SK-N-SH (cell line): Measurements from ENCODE around the gene MYO9A. TPM values are rescaled to one million over a fixed set of nuclear protein-coding genes. Genes with fewer than 3 reads are reported as not detected.

Source experiments
- CTCF ChIA-PET: fragments of 300-600, 350-600 bp; formaldehyde crosslinking; extraction: SDS; loops from one replicate; lab custom pipeline; 2021; lab: Yijun Ruan, JAX
- POLR2A ChIA-PET: fragments of 350-600 bp; sonication (Branson Sonifier 250); formaldehyde crosslinking; extraction: SDS; loops from one replicate; lab custom pipeline; 2020; ENCODE audit warnings: antibody characterized with exemption, inconsistent platforms; lab: Yijun Ruan, JAX
- DNase-seq: peaks from one replicate; pipeline ENCODE4 v3.0.0; 2012
- H2AFZ ChIP-seq: fragments of 200-600 bp; sonication (generic); 2 replicates; pipeline ENCODE4 v1.8.1; 2016; ENCODE audit warnings: antibody characterized with exemption, mild to moderate bottlenecking, low read depth
- H3F3A ChIP-seq: fragments of 200-600 bp; sonication (generic); replicated peaks from 2 replicates; pipeline ENCODE3; 2016; ENCODE audit warnings: antibody characterized with exemption, mild to moderate bottlenecking; ENCODE audit not compliant: insufficient read depth
- H3K27ac ChIP-seq, 2 experiments: fragments of 200-500 bp in 1 of 2; fragments of 200-600 bp in 1 of 2; sonication (Bioruptor generic) in 1 of 2; sonication (generic), shearing (Covaris generic) in 1 of 2; 2 replicates each; pipeline versions ENCODE4 v1.5.1 to v1.6.1; 2014 to 2016; ENCODE audit warnings: low read depth in 2 of 2, inconsistent platforms in 1 of 2, low read length in 1 of 2, mild to moderate bottlenecking in 1 of 2, mixed read lengths in 1 of 2
- H3K27me3 ChIP-seq: fragments of 200-600 bp; sonication (generic), shearing (Covaris generic); 2 replicates; pipeline ENCODE4 v1.6.1; 2016; ENCODE audit warnings: mixed run types; ENCODE audit not compliant: insufficient read depth
- H3K36me3 ChIP-seq, 2 experiments: fragments of 200-500 bp in 1 of 2; fragments of 200-600 bp in 1 of 2; sonication (Bioruptor generic) in 1 of 2; sonication (generic) in 1 of 2; replicated peaks in 1 of 2; 2 replicates each; pipeline versions ENCODE3 to v1.5.1; 2014 to 2016; ENCODE audit warnings: low read length in 1 of 2, mild to moderate bottlenecking in 1 of 2; ENCODE audit not compliant: insufficient read depth in 2 of 2, control insufficient read depth in 1 of 2
- H3K4me1 ChIP-seq, 2 experiments: fragments of 200-500 bp in 1 of 2; fragments of 200-600 bp in 1 of 2; sonication (Bioruptor generic) in 1 of 2; sonication (generic), shearing (Covaris generic) in 1 of 2; 2 replicates each; pipeline versions ENCODE4 v1.5.1 to v1.6.1; 2014 to 2016; ENCODE audit warnings: low read depth in 1 of 2, low read length in 1 of 2, mixed run types in 1 of 2; ENCODE audit not compliant: insufficient read depth in 2 of 2, control insufficient read depth in 1 of 2
- H3K4me2 ChIP-seq: fragments of 200-600 bp; sonication (generic), shearing (Covaris generic); 2 replicates; pipeline ENCODE4 v1.6.1; 2017; ENCODE audit warnings: mixed run types
- H3K4me3 ChIP-seq, 2 experiments: fragments of 200-500 bp in 1 of 2; fragments of 200-600 bp in 1 of 2; sonication (Bioruptor generic) in 1 of 2; sonication (generic), shearing (Covaris generic) in 1 of 2; 2 replicates each; pipeline versions ENCODE4 v1.5.1 to v1.8.1; 2014 to 2016; ENCODE audit warnings: low read depth in 2 of 2, inconsistent platforms in 1 of 2, low read length in 1 of 2, mild to moderate bottlenecking in 1 of 2, mixed read lengths in 1 of 2, moderate library complexity in 1 of 2
- H3K79me2 ChIP-seq: fragments of 200-600 bp; sonication (generic); 2 replicates; pipeline ENCODE4 v1.8.1; 2017; ENCODE audit warnings: mild to moderate bottlenecking; ENCODE audit not compliant: insufficient read depth
- H3K9ac ChIP-seq: fragments of 200-600 bp; sonication (generic); 2 replicates; pipeline ENCODE4 v1.6.1; 2017; ENCODE audit warnings: mixed run types
- H3K9me2 ChIP-seq: fragments of 200-600 bp; sonication (generic); 2 replicates; pipeline ENCODE4 v1.6.1; 2017; ENCODE audit warnings: mixed run types
- H3K9me3 ChIP-seq: fragments of 200-600 bp; sonication (generic); 2 replicates; pipeline ENCODE4 v1.6.1; 2017; ENCODE audit warnings: mixed run types, mild to moderate bottlenecking, moderate library complexity
- H4K20me1 ChIP-seq: fragments of 200-600 bp; sonication (generic); 2 replicates; pipeline ENCODE4 v1.6.1; 2017; ENCODE audit warnings: mild to moderate bottlenecking, mixed run types; ENCODE audit not compliant: insufficient read depth
- FOSL2 ChIP-seq: IDR thresholded peaks from 2 replicates; pipeline ENCODE4 v1.4.0; 2012; ENCODE audit warnings: low read depth, mild to moderate bottlenecking, moderate library complexity, borderline replicate concordance
- GABPA ChIP-seq: IDR thresholded peaks from 2 replicates; pipeline ENCODE4 v1.4.0; 2012; ENCODE audit warnings: low read depth, mild to moderate bottlenecking
- JUND ChIP-seq: IDR thresholded peaks from 2 replicates; pipeline ENCODE4 v1.4.0; 2012
- NRF1 ChIP-seq: IDR thresholded peaks from 2 replicates; pipeline ENCODE4 v1.6.1; 2012; ENCODE audit warnings: low read depth, mild to moderate bottlenecking, low read length
- RAD21 ChIP-seq: IDR thresholded peaks from 2 replicates; pipeline ENCODE4 v1.6.1; 2012; ENCODE audit warnings: mild to moderate bottlenecking, low read length
- RCOR1 ChIP-seq: fragments of 150-350 bp; IDR thresholded peaks from 2 replicates; pipeline ENCODE4 v1.6.1; 2017; ENCODE audit warnings: antibody characterized with exemption, low read length
- SIN3A ChIP-seq: IDR thresholded peaks from 2 replicates; pipeline ENCODE4 v1.6.1; 2012; ENCODE audit warnings: low read depth, mild to moderate bottlenecking, low read length, moderate library complexity, borderline replicate concordance
- TAF1 ChIP-seq: IDR thresholded peaks from 2 replicates; pipeline ENCODE4 v1.6.1; 2012; ENCODE audit warnings: low read depth, mild to moderate bottlenecking, low read length, moderate library complexity, borderline replicate concordance
- TCF12 ChIP-seq: IDR thresholded peaks from 2 replicates; pipeline ENCODE4 v1.4.0; 2012
- TEAD4 ChIP-seq: IDR thresholded peaks from 2 replicates; pipeline ENCODE4 v1.4.0; 2012; ENCODE audit warnings: mild to moderate bottlenecking, borderline replicate concordance; ENCODE audit not compliant: insufficient read depth
- YY1 ChIP-seq: IDR thresholded peaks from 2 replicates; pipeline ENCODE4 v1.4.0; 2012; ENCODE audit warnings: low read depth, mild to moderate bottlenecking
- WGBS: methylation state at CpG from one replicate; pipeline ENCODE4 v1.1.6; 2017; ENCODE audit warnings: low lambda C conversion rate; 5-methylcytosine and 5-hydroxymethylcytosine counted together
- polyA plus RNA-seq, 3 experiments: library from polyadenylated mRNA; depleted of rRNA; stranded (reverse); fragments of >200 nt; gene quantifications; 2 replicates each; pipeline ENCODE4 v1.2.3, GENCODE V29; 2012
- TF ChIP-seq, protein P1 (sequence below): IDR thresholded peaks from 2 replicates; pipeline ENCODE4; 2012
- TF ChIP-seq, protein P2 (sequence below): IDR thresholded peaks from 2 replicates; pipeline ENCODE4 v1.4.0; 2012; ENCODE audit warnings: low read depth, borderline replicate concordance
- TF ChIP-seq, protein P3 (sequence below): fragments of 200-600 bp; sonication (generic); IDR thresholded peaks from 2 replicates; pipeline ENCODE4 v1.6.1; 2017; ENCODE audit warnings: antibody characterized with exemption, mild to moderate bottlenecking, moderate library complexity
- TF ChIP-seq, protein P4 (sequence below): fragments of 150-350 bp; IDR thresholded peaks from 2 replicates; pipeline ENCODE4 v1.6.1; 2016; ENCODE audit warnings: mild to moderate bottlenecking, low read depth, low read length

The MYO9A gene
- polyA plus RNA-seq, 1 of the 3 experiments (the other 2 are of a cell fraction): 4.1 TPM

DNA sequence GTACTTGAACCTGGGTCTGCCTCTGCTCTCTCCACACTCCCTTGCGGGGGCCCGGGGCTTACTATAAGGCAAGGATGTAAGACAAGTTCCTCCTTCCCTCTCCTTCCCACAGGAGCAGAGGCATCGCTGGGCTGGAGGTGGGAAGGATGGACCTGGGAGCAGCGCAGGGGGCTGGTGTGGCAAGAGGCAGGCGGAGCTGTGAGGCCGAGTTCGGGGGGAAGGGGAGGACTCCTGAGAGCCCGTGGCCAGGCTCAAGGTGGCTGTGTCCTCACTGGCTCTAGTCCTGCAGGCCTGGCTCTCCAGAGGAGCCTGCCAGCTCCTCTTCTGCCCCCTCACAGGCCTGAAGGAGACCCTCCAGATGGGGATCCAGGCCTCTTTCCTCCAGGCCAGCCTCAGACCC lies 308.6 kb downstream of the MYO9A start:
- no peaks in the 10 kb centered on the region for H3K9me2 ChIP-seq
- no peak overlapping the region for H2AFZ ChIP-seq
- CTCF ChIA-PET: interaction anchor here (1.1 to 4.1 kb wide), 2 partner anchors 66 to 347 kb away, joined by 3 to 15 read pairs; no protein-coding TSS in a partner anchor
- TF ChIP-seq TCF12 (no peak), TEAD4 (no peak), RAD21 (no peak), YY1 (no peak)
- TF ChIP-seq, protein P1, sequence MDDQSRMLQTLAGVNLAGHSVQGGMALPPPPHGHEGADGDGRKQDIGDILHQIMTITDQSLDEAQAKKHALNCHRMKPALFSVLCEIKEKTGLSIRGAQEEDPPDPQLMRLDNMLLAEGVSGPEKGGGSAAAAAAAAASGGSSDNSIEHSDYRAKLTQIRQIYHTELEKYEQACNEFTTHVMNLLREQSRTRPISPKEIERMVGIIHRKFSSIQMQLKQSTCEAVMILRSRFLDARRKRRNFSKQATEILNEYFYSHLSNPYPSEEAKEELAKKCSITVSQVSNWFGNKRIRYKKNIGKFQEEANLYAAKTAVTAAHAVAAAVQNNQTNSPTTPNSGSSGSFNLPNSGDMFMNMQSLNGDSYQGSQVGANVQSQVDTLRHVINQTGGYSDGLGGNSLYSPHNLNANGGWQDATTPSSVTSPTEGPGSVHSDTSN: no peak
- TF ChIP-seq, protein P2, sequence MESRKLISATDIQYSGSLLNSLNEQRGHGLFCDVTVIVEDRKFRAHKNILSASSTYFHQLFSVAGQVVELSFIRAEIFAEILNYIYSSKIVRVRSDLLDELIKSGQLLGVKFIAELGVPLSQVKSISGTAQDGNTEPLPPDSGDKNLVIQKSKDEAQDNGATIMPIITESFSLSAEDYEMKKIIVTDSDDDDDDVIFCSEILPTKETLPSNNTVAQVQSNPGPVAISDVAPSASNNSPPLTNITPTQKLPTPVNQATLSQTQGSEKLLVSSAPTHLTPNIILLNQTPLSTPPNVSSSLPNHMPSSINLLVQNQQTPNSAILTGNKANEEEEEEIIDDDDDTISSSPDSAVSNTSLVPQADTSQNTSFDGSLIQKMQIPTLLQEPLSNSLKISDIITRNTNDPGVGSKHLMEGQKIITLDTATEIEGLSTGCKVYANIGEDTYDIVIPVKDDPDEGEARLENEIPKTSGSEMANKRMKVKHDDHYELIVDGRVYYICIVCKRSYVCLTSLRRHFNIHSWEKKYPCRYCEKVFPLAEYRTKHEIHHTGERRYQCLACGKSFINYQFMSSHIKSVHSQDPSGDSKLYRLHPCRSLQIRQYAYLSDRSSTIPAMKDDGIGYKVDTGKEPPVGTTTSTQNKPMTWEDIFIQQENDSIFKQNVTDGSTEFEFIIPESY: no peak
- TF ChIP-seq, protein P3, sequence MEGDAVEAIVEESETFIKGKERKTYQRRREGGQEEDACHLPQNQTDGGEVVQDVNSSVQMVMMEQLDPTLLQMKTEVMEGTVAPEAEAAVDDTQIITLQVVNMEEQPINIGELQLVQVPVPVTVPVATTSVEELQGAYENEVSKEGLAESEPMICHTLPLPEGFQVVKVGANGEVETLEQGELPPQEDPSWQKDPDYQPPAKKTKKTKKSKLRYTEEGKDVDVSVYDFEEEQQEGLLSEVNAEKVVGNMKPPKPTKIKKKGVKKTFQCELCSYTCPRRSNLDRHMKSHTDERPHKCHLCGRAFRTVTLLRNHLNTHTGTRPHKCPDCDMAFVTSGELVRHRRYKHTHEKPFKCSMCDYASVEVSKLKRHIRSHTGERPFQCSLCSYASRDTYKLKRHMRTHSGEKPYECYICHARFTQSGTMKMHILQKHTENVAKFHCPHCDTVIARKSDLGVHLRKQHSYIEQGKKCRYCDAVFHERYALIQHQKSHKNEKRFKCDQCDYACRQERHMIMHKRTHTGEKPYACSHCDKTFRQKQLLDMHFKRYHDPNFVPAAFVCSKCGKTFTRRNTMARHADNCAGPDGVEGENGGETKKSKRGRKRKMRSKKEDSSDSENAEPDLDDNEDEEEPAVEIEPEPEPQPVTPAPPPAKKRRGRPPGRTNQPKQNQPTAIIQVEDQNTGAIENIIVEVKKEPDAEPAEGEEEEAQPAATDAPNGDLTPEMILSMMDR: no peak
- H3K79me2 ChIP-seq: no peaks in the 10 kb centered on the region
- H3F3A ChIP-seq: peaks cover 3% of the 10 kb centered on the region
- no peak overlapping the region for H3K9ac ChIP-seq
- POLR2A ChIA-PET: no interaction called here
- H3K27me3 ChIP-seq: no peaks in the 10 kb centered on the region
- no peaks in the 10 kb centered on the region for H3K36me3 ChIP-seq
- 90% methylated on average over 8 of the region's 8 CpGs for WGBS
- no peak overlapping the region for H3K4me3 ChIP-seq
- no peaks in the 10 kb centered on the region for H4K20me1 ChIP-seq
- no peak overlapping the region for H3K4me2 ChIP-seq
- peaks cover 21 to 24% of the 10 kb centered on the region in 2 experiments; a peak in 3 of 4 replicates for H3K4me1 ChIP-seq
- H3K9me3 ChIP-seq: no peaks in the 10 kb centered on the region
- no peak overlapping the region for H3K27ac ChIP-seq
- DNase-seq: no peak

DNA sequence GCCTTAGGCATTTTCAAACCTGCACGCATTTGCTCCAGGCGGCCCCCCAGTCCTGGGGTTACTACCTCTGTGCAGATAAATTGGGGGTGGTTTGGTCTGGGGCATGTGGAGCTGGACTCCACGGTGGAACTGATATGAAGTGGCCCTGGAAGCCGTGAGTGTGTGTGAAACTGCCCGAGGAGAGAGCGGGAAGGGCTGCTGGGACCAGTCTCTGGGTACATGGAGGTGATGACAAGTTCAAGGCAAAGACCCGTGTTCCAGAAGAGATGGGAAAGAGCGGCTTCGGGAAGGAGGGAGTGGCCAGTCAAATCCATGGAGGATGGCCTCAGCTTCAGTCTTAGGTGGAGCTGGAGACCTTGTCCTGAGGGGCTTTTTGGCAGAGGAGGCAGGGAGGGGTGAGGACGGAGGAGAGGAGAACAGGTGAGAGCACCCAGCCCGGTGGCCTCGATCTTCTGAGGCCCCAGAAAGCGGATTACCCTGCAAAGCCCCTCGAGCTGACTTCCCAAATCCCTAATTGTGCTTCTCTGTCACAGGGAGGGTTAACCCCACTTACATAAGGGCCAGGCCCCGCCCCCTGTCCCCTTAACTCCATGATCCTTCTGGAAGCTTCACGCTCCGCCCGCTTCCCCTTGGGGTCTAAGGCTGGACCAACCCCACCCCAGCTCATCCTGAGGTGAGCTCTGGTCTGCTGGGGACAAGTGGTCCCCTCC lies 309.5 kb downstream of the MYO9A start:
- H3K27ac ChIP-seq: no peak overlapping the region
- H3K4me1 ChIP-seq: peaks cover 21 to 24% of the 10 kb centered on the region in 2 experiments; a peak in 3 of 4 replicates
- no peaks in the 10 kb centered on the region for H3K79me2 ChIP-seq
- no peaks in the 10 kb centered on the region for H4K20me1 ChIP-seq
- no peak overlapping the region for H2AFZ ChIP-seq
- no peaks in the 10 kb centered on the region for H3K9me3 ChIP-seq
- WGBS: 90% methylated on average over 14 of the region's 18 CpGs
- H3K4me3 ChIP-seq: no peak overlapping the region
- H3K27me3 ChIP-seq: no peaks in the 10 kb centered on the region
- peaks cover 3% of the 10 kb centered on the region for H3F3A ChIP-seq
- CTCF ChIA-PET: interaction anchor here (1.1 to 4.1 kb wide), 3 partner anchors 65 to 368 kb away, joined by 3 to 15 read pairs (median 4); no protein-coding TSS in a partner anchor
- H3K9ac ChIP-seq: no peak overlapping the region
- H3K9me2 ChIP-seq: no peaks in the 10 kb centered on the region
- no peak for DNase-seq
- H3K36me3 ChIP-seq: no peaks in the 10 kb centered on the region
- POLR2A ChIA-PET: interaction anchor here (0.7 kb wide), 1 partner anchor 23 kb away, joined by 4 read pairs; no protein-coding TSS in a partner anchor
- no peak overlapping the region for H3K4me2 ChIP-seq
- TF ChIP-seq TCF12 (no peak), RAD21 (no peak), TAF1 (no peak), JUND (no peak), FOSL2 (no peak), RCOR1 (no peak), NRF1 (no peak), TEAD4 (no peak), SIN3A (no peak), GABPA (no peak)
- TF ChIP-seq, protein P1: no peak
- TF ChIP-seq, protein P4, sequence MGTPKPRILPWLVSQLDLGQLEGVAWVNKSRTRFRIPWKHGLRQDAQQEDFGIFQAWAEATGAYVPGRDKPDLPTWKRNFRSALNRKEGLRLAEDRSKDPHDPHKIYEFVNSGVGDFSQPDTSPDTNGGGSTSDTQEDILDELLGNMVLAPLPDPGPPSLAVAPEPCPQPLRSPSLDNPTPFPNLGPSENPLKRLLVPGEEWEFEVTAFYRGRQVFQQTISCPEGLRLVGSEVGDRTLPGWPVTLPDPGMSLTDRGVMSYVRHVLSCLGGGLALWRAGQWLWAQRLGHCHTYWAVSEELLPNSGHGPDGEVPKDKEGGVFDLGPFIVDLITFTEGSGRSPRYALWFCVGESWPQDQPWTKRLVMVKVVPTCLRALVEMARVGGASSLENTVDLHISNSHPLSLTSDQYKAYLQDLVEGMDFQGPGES: no peak
- TF ChIP-seq, protein P2: no peak
